IPS-NIHi11 (cell line): Measurements from ENCODE around the gene AHCYL1.
"Not testable (repeated sequence)": the region's sequence is repeated elsewhere in the genome, so short reads cannot be mapped to it uniquely, and the experiment has no call there.

Experiments
- DNase-seq: peaks from one replicate; pipeline ENCODE4 v3.0.0; 2012; ENCODE audit warnings: mixed read lengths, low spot score

The AHCYL1 gene

GRCh38 chr1:109997867-109998229 is 13.3 kb downstream of the AHCYL1 start:
- DNase-seq: no peak

GRCh38 chr1:110002695-110003094 is 18.1 kb downstream of the AHCYL1 start:
- DNase-seq: no peak

- DNase-seq: peak; percentile 59
Measured at GRCh38 chr1:110003747-110004428, 19.3 kb downstream of the AHCYL1 start.

- DNase-seq: no peak
Measured at GRCh38 chr1:110004583-110004982, 20.0 kb downstream of the AHCYL1 start.

- DNase-seq: no peak
Measured at GRCh38 chr1:110005971-110006370, 21.4 kb downstream of the AHCYL1 start.

- no peak for DNase-seq
Measured at GRCh38 chr1:110006516-110006915, 22.0 kb downstream of the AHCYL1 start.

- DNase-seq: no peak
Measured at GRCh38 chr1:110007046-110007830, 22.7 kb downstream of the AHCYL1 start.

GRCh38 chr1:110008971-110009565 is 24.5 kb downstream of the AHCYL1 start:
- no peak for DNase-seq

- DNase-seq: peak; percentile 65
Measured at GRCh38 chr1:110011527-110012041, 27.0 kb downstream of the AHCYL1 start.

GRCh38 chr1:110012100-110012780 is 27.7 kb downstream of the AHCYL1 start:
- DNase-seq: no peak

- no peak for DNase-seq
Measured at GRCh38 chr1:110017792-110018191, 33.2 kb downstream of the AHCYL1 start.

- no peak for DNase-seq
Measured at GRCh38 chr1:110018396-110018795, 33.8 kb downstream of the AHCYL1 start.

- DNase-seq: no peak
Measured at GRCh38 chr1:110019770-110020169, 35.2 kb downstream of the AHCYL1 start.

- no peak for DNase-seq
Measured at GRCh38 chr1:110021285-110021684, 36.7 kb downstream of the AHCYL1 start.

- no peak for DNase-seq
Measured at GRCh38 chr1:110024613-110025012, 40.0 kb downstream of the AHCYL1 start.

GRCh38 chr1:110030687-110031086 is 46.1 kb downstream of the AHCYL1 start:
- DNase-seq: not testable (repeated sequence)

- no peak for DNase-seq
Measured at GRCh38 chr1:110032327-110032726, 47.8 kb downstream of the AHCYL1 start.

- DNase-seq: no peak
Measured at GRCh38 chr1:110033421-110033820, 48.9 kb downstream of the AHCYL1 start.

GRCh38 chr1:110034040-110034450 is 49.5 kb downstream of the AHCYL1 start:
- no peak for DNase-seq

- peak; percentile 91 for DNase-seq
Measured at GRCh38 chr1:110034451-110035235, 50.1 kb downstream of the AHCYL1 start, which contains the start of gene STRIP1. Gene STRIP1 (plus strand): TSS chr1:110034624. CDS start chr1:110034638, 14 bp downstream.

- no peak for DNase-seq
Measured at GRCh38 chr1:110035236-110035752, 50.7 kb downstream of the AHCYL1 start.
